Panc1 (cell line): ENCODE measurements around the gene CDH23. TPM values are rescaled to one million over a fixed set of nuclear protein-coding genes. Genes with fewer than 3 reads are reported as not detected.

Experiments used
- ATAC-seq: fragments of 200-7000 bp; cut with Tn5 transposase; 2 replicates; pipeline ENCODE4 v1.9.1; 2020; ENCODE audit warnings: mild to moderate bottlenecking, moderate library complexity
- BruUV-seq: library from RNA; stranded (reverse); fragments of 400-500 nt; replicated peaks from 2 replicates; lab custom pipeline; 2021; lab: Mats Ljungman, UMichigan
- CTCF ChIA-PET: fragments of 300-600 bp; sonication (Branson Sonifier 250); formaldehyde crosslinking; loops from one replicate; lab custom pipeline; 2022; ENCODE audit warnings: antibody characterized with exemption; lab: Charles Lee
- POLR2A ChIA-PET: fragments of 300-600 bp; sonication (Branson Sonifier 250); formaldehyde crosslinking; loops from one replicate; lab custom pipeline; 2022; ENCODE audit warnings: antibody characterized with exemption; lab: Charles Lee
- DNase-seq: peaks from one replicate; pipeline ENCODE4 v3.0.0-alpha.2; 2010; ENCODE audit warnings: low read depth, low spot score
- H3K27ac ChIP-seq: 2 replicates; pipeline ENCODE4 v1.5.1; 2011; ENCODE audit warnings: mild to moderate bottlenecking, low read length, inconsistent platforms
- H3K27me3 ChIP-seq: fragments of 200-500 bp; sonication (Bioruptor generic); 2 replicates; pipeline ENCODE4 v1.6.0; 2014; ENCODE audit warnings: low read length, inconsistent platforms; ENCODE audit not compliant: control insufficient read depth, insufficient read depth
- H3K36me3 ChIP-seq: fragments of 200-500 bp; sonication (Bioruptor generic); 2 replicates; pipeline ENCODE4 v1.5.1; 2014; ENCODE audit warnings: inconsistent platforms, mild to moderate bottlenecking, low read length, moderate library complexity; ENCODE audit not compliant: control insufficient read depth, insufficient read depth
- H3K4me1 ChIP-seq: 2 replicates; pipeline ENCODE4 v1.5.1; 2011; ENCODE audit warnings: inconsistent platforms, mild to moderate bottlenecking, low read length, moderate library complexity; ENCODE audit not compliant: control insufficient read depth, insufficient read depth
- H3K4me3 ChIP-seq, 2 experiments: 2 replicates each; pipeline ENCODE4 v1.5.1; 2011 to 2012; ENCODE audit warnings: low read depth in 2 of 2, low read length in 2 of 2, mild to moderate bottlenecking in 2 of 2, inconsistent platforms in 1 of 2, moderate library complexity in 1 of 2
- H3K9me3 ChIP-seq: fragments of 200-500 bp; sonication (Bioruptor generic); 2 replicates; pipeline ENCODE4 v1.5.1; 2014; ENCODE audit warnings: low read depth, mild to moderate bottlenecking, inconsistent platforms, low read length, moderate library complexity; ENCODE audit not compliant: control insufficient read depth, insufficient read depth
- POLR2AphosphoS5 ChIP-seq: IDR thresholded peaks from 2 replicates; pipeline ENCODE4 v1.6.1; 2012; ENCODE audit warnings: mild to moderate bottlenecking, low read depth, low read length, moderate library complexity
- SIN3A ChIP-seq: IDR thresholded peaks from 2 replicates; pipeline ENCODE4 v1.6.1; 2012; ENCODE audit warnings: low read depth, mild to moderate bottlenecking, low read length, moderate library complexity, borderline replicate concordance; ENCODE audit not compliant: insufficient read depth
- TCF7L2 ChIP-seq: IDR thresholded peaks from 2 replicates; pipeline ENCODE4 v1.6.1; 2011; ENCODE audit warnings: mild to moderate bottlenecking, low read depth, low read length, inconsistent platforms
- in situ Hi-C: cut with HindIII; loops from 2 replicates; pipeline ENCODE4 v1.10.0; 2016; ENCODE audit warnings: low sequenced_read_pairs, low pct_unique_long_range_greater_than_20kb
- intact Hi-C: fragments of 100-400 bp; cut with micrococcal nuclease; formaldehyde crosslinking; loops from one replicate; pipeline ENCODE4 v1.10.0; 2022; ENCODE audit not compliant: unreplicated experiment
- total RNA-seq: library from RNA; stranded (reverse); gene quantifications from one replicate; pipeline ENCODE4 v1.2.1, GENCODE V29; 2021; ENCODE audit not compliant: unreplicated experiment
- TF ChIP-seq, protein P1 (sequence below), 2 experiments: IDR thresholded peaks; 2 replicates each; pipeline ENCODE4 v1.6.1; 2011 to 2012; ENCODE audit warnings: low read depth in 2 of 2, control low read depth in 1 of 2, low read length in 1 of 2, mild to moderate bottlenecking in 1 of 2, moderate library complexity in 1 of 2; ENCODE audit not compliant: insufficient read depth in 1 of 2
- TF ChIP-seq, protein P2 (sequence below): fragments of 450-650 bp; IDR thresholded peaks from 2 replicates; pipeline ENCODE4 v1.5.1; 2017; ENCODE audit warnings: mild to moderate bottlenecking

CDH23 gene
- total RNA-seq, 1 experiment from 2014 or later, result 2.7 TPM

DNA sequence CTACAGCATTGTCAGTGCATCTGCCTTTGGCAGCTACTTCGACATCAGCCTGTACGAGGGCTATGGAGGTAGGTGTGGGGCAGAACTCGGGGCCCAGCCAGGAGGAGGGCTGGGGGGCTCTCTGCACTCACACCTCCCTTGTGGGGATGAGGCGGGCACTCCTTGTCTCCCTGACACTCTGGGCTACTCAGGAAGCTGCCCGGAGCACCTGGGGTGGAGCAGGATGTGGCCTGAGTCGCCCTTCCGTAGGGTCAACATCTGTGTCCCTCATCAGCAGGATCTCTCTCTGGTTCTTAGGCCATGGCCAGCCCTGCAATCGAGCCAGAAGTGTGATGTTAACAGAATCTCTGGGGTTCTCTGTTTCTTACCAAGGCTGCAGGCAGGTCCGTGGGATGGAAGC lies 282.7 kb downstream of the CDH23 start:
- DNase-seq, result no peak
- ATAC-seq, result no peak
- Histone ChIP-seq H3K4me1 (no peaks in the 10 kb centered on the region), H3K27me3 (no peaks in the 10 kb centered on the region), H3K9me3 (no peaks in the 10 kb centered on the region), H3K36me3 (no peaks in the 10 kb centered on the region), H3K27ac (no peak overlapping the region), H3K4me3 (no peak overlapping the region)
- in situ Hi-C loops (no loop called here), intact Hi-C loops (no loop called here)
- ChIA-PET CTCF (no interaction called here), POLR2A (no interaction called here)
- BruUV-seq, result no TSS peak
- TF ChIP-seq, protein P1, sequence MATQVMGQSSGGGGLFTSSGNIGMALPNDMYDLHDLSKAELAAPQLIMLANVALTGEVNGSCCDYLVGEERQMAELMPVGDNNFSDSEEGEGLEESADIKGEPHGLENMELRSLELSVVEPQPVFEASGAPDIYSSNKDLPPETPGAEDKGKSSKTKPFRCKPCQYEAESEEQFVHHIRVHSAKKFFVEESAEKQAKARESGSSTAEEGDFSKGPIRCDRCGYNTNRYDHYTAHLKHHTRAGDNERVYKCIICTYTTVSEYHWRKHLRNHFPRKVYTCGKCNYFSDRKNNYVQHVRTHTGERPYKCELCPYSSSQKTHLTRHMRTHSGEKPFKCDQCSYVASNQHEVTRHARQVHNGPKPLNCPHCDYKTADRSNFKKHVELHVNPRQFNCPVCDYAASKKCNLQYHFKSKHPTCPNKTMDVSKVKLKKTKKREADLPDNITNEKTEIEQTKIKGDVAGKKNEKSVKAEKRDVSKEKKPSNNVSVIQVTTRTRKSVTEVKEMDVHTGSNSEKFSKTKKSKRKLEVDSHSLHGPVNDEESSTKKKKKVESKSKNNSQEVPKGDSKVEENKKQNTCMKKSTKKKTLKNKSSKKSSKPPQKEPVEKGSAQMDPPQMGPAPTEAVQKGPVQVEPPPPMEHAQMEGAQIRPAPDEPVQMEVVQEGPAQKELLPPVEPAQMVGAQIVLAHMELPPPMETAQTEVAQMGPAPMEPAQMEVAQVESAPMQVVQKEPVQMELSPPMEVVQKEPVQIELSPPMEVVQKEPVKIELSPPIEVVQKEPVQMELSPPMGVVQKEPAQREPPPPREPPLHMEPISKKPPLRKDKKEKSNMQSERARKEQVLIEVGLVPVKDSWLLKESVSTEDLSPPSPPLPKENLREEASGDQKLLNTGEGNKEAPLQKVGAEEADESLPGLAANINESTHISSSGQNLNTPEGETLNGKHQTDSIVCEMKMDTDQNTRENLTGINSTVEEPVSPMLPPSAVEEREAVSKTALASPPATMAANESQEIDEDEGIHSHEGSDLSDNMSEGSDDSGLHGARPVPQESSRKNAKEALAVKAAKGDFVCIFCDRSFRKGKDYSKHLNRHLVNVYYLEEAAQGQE (IDR thresholded peaks at IDR 0.05; ENCODE audit: insufficient read depth in 1 of 2, low read depth in 2 of 2, low read length in 1 of 2), result no peak
- TF ChIP-seq, protein P2, sequence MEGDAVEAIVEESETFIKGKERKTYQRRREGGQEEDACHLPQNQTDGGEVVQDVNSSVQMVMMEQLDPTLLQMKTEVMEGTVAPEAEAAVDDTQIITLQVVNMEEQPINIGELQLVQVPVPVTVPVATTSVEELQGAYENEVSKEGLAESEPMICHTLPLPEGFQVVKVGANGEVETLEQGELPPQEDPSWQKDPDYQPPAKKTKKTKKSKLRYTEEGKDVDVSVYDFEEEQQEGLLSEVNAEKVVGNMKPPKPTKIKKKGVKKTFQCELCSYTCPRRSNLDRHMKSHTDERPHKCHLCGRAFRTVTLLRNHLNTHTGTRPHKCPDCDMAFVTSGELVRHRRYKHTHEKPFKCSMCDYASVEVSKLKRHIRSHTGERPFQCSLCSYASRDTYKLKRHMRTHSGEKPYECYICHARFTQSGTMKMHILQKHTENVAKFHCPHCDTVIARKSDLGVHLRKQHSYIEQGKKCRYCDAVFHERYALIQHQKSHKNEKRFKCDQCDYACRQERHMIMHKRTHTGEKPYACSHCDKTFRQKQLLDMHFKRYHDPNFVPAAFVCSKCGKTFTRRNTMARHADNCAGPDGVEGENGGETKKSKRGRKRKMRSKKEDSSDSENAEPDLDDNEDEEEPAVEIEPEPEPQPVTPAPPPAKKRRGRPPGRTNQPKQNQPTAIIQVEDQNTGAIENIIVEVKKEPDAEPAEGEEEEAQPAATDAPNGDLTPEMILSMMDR, result no peak

DNA sequence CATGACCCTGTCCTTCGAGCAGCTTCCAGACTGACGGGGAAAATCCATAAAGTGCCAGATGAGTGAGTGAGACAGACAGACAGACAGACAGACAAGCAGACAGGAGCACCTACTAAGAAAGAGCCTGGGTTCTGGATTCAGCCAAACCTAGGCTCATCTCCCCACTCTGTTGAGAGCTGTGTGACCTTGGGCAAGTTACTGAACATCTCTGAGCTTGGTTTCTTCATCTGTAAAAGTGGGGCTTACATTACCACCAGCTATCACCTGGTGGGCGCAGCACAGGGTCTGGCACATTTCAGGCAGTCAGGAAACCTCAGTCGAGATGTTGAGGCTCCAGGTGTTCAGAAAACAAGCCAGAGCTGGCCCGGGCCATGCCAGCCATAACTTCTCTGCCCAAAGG lies 285.3 kb downstream of the CDH23 start:
- Histone ChIP-seq H3K27ac (no peak overlapping the region), H3K27me3 (no peaks in the 10 kb centered on the region), H3K36me3 (no peaks in the 10 kb centered on the region), H3K4me1 (no peaks in the 10 kb centered on the region), H3K4me3 (no peak overlapping the region), H3K9me3 (no peaks in the 10 kb centered on the region)
- in situ Hi-C loops (no loop called here), intact Hi-C loops (no loop called here)
- ChIA-PET POLR2A (no interaction called here), CTCF (interaction anchor here (0.5 kb wide), 1 partner anchor 363 kb away, joined by 3 read pairs; no protein-coding TSS in a partner anchor)
- TF ChIP-seq POLR2AphosphoS5 (no peak), SIN3A (no peak)
- no TSS peak for BruUV-seq
- ATAC-seq, result no peak
- no peak for DNase-seq

DNA sequence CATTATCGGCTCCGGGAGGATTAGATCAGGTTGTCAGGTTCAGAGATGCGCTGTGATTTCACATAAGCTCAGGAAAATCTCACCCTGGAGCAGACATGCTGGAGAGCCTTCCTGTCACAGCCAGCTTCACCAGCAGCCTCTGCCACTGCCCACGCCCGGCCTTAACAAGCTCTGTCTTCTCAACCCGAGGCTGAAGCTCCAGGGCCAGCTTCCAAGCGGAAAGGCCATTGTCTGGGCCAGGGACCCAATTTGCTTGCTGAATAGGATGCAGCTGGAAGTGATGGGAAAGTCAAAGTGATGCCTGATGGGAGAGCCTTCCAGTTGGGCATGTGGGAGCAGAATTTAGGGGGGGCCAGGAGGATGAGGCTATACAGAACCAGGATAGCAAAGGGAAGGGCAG lies 286.6 kb downstream of the CDH23 start:
- intact Hi-C loops, result no loop called here
- BruUV-seq, result no TSS peak
- Histone ChIP-seq H3K27me3 (no peaks in the 10 kb centered on the region), H3K36me3 (no peaks in the 10 kb centered on the region), H3K4me1 (no peaks in the 10 kb centered on the region), H3K9me3 (no peaks in the 10 kb centered on the region), H3K4me3 (no peak overlapping the region), H3K27ac (no peak overlapping the region)
- ATAC-seq, result no peak
- no peak for DNase-seq
- in situ Hi-C loops, result no loop called here
- TF ChIP-seq POLR2AphosphoS5 (no peak), TCF7L2 (no peak), SIN3A (no peak)
- TF ChIP-seq, protein P2, result no peak
- TF ChIP-seq, protein P1 (IDR thresholded peaks at IDR 0.05; ENCODE audit: insufficient read depth in 1 of 2, low read depth in 2 of 2, low read length in 1 of 2), result no peak
- CTCF ChIA-PET, result interaction anchor here (0.7 kb wide), 1 partner anchor 288 kb away, joined by 7 read pairs; no protein-coding TSS in a partner anchor
- POLR2A ChIA-PET, result no interaction called here
